ENCODE results near the gene STRIP1.
"Not testable (repeated sequence)": the region's sequence is repeated elsewhere in the genome, so short reads cannot be mapped to it uniquely, and the experiment has no call there.

Gene STRIP1

GRCh38 chr1:110063781-110064180 is 29.4 kb downstream of the STRIP1 start:
- Mint-ChIP-seq H3K27ac (no peak overlapping the region), H3K4me3 (no peak overlapping the region), H3K27me3 (peaks cover 9% of the 10 kb centered on the region), H3K4me1 (peaks cover 5% of the 10 kb centered on the region), H3K9me3 (no peaks in the 10 kb centered on the region), H3K36me3 (peaks cover 7% of the 10 kb centered on the region)
- DNase-seq (ENCODE audit: low spot score in 2 of 2) (no peak), ATAC-seq (ENCODE audit: low read depth) (no peak)

- Mint-ChIP-seq H3K4me3 (no peak overlapping the region), H3K27ac (no peak overlapping the region), H3K27me3 (peaks cover 9% of the 10 kb centered on the region), H3K36me3 (peaks cover 6% of the 10 kb centered on the region), H3K9me3 (no peaks in the 10 kb centered on the region), H3K4me1 (peaks cover 5% of the 10 kb centered on the region)
- ATAC-seq (ENCODE audit: low read depth) (no peak), DNase-seq (ENCODE audit: low spot score in 2 of 2) (no peak)
These were observed 30.3 kb downstream of the STRIP1 start for GRCh38 chr1:110064576-110065337.

GRCh38 chr1:110065841-110066240 is 31.4 kb downstream of the STRIP1 start:
- H3K36me3 Mint-ChIP-seq: peaks cover 5% of the 10 kb centered on the region
- H3K4me1 Mint-ChIP-seq: peaks cover 7% of the 10 kb centered on the region
- H3K27me3 Mint-ChIP-seq: peaks cover 10% of the 10 kb centered on the region
- DNase-seq (ENCODE audit: low spot score in 2 of 2) (no peak), ATAC-seq (ENCODE audit: low read depth) (no peak)
- no peaks in the 10 kb centered on the region for H3K9me3 Mint-ChIP-seq
- no peak overlapping the region for H3K27ac Mint-ChIP-seq
- no peak overlapping the region for H3K4me3 Mint-ChIP-seq

GRCh38 chr1:110067479-110067892 is 33.1 kb downstream of the STRIP1 start:
- Mint-ChIP-seq H3K27me3 (peaks cover 14% of the 10 kb centered on the region), H3K27ac (no peak overlapping the region), H3K36me3 (no peaks in the 10 kb centered on the region), H3K4me3 (no peak overlapping the region), H3K9me3 (no peaks in the 10 kb centered on the region), H3K4me1 (peaks cover 7% of the 10 kb centered on the region)
- DNase-seq (ENCODE audit: low spot score in 2 of 2): peak in 1 of 2 donors; percentile 28
- no peak for ATAC-seq (ENCODE audit: low read depth)

- Mint-ChIP-seq H3K36me3 (no peaks in the 10 kb centered on the region), H3K9me3 (no peaks in the 10 kb centered on the region), H3K27me3 (peaks cover 14% of the 10 kb centered on the region), H3K4me3 (peak overlapping the region; percentile 81), H3K4me1 (peaks cover 7% of the 10 kb centered on the region), H3K27ac (peak overlapping the region; percentile 31)
- peak in 1 of 2 donors; percentile 36 for DNase-seq (ENCODE audit: low spot score in 2 of 2)
- ATAC-seq (ENCODE audit: low read depth): peak; percentile 16
These were observed 33.6 kb downstream of the STRIP1 start for GRCh38 chr1:110067893-110068645.

- H3K36me3 Mint-ChIP-seq: no peaks in the 10 kb centered on the region
- ATAC-seq (ENCODE audit: low read depth) (peak; percentile 53), DNase-seq (ENCODE audit: low spot score in 2 of 2) (peak; percentile 28 to 43)
- no peaks in the 10 kb centered on the region for H3K9me3 Mint-ChIP-seq
- H3K27me3 Mint-ChIP-seq: peaks cover 14% of the 10 kb centered on the region
- H3K4me1 Mint-ChIP-seq: peaks cover 7% of the 10 kb centered on the region
- peak overlapping the region; percentile 31 for H3K27ac Mint-ChIP-seq
- H3K4me3 Mint-ChIP-seq: peak overlapping the region; percentile 81
These were observed 34.4 kb downstream of the STRIP1 start for GRCh38 chr1:110068646-110069403.

- no peak overlapping the region for H3K27ac Mint-ChIP-seq
- peak; percentile 37 for ATAC-seq (ENCODE audit: low read depth)
- H3K36me3 Mint-ChIP-seq: no peaks in the 10 kb centered on the region
- H3K9me3 Mint-ChIP-seq: no peaks in the 10 kb centered on the region
- peak in 1 of 2 donors; percentile 47 for DNase-seq (ENCODE audit: low spot score in 2 of 2)
- peaks cover 14% of the 10 kb centered on the region for H3K27me3 Mint-ChIP-seq
- H3K4me1 Mint-ChIP-seq: peaks cover 7% of the 10 kb centered on the region
- peak overlapping the region; percentile 79 for H3K4me3 Mint-ChIP-seq
These were observed 35.2 kb downstream of the STRIP1 start for GRCh38 chr1:110069404-110070281.

GRCh38 chr1:110070282-110070669 is 35.9 kb downstream of the STRIP1 start:
- DNase-seq (ENCODE audit: low spot score in 2 of 2): no peak
- H3K27ac Mint-ChIP-seq: no peak overlapping the region
- no peaks in the 10 kb centered on the region for H3K9me3 Mint-ChIP-seq
- H3K4me1 Mint-ChIP-seq: peaks cover 7% of the 10 kb centered on the region
- H3K4me3 Mint-ChIP-seq: peak overlapping the region; percentile 79
- H3K36me3 Mint-ChIP-seq: no peaks in the 10 kb centered on the region
- H3K27me3 Mint-ChIP-seq: peaks cover 14% of the 10 kb centered on the region
- ATAC-seq (ENCODE audit: low read depth): peak; percentile 42

- ATAC-seq (ENCODE audit: low read depth): no peak
- DNase-seq (ENCODE audit: low spot score in 2 of 2): no peak
- Mint-ChIP-seq H3K27ac (no peak within 1 kb of the TSS), H3K4me1 (peaks cover 7% of the 10 kb centered on the region), H3K36me3 (no peaks in the 10 kb centered on the region), H3K27me3 (peaks cover 16% of the 10 kb centered on the region), H3K9me3 (no peaks in the 10 kb centered on the region), H3K4me3 (peak within 1 kb of the TSS; percentile 79)
These were observed 36.3 kb downstream of the STRIP1 start, which contains the start of gene ALX3 for GRCh38 chr1:110070671-110071242. TSS of gene ALX3 (minus strand) at chr1:110070672. CDS start at chr1:110070612, 60 bp downstream.

GRCh38 chr1:110074166-110074565 is 39.7 kb downstream of the STRIP1 start:
- peaks cover 19% of the 10 kb centered on the region for H3K27me3 Mint-ChIP-seq
- ATAC-seq (ENCODE audit: low read depth): no peak

GRCh38 chr1:110076789-110077500 is 42.5 kb downstream of the STRIP1 start:
- H3K36me3 Mint-ChIP-seq: no peaks in the 10 kb centered on the region
- H3K4me3 Mint-ChIP-seq: no peak overlapping the region
- no peaks in the 10 kb centered on the region for H3K9me3 Mint-ChIP-seq
- peaks cover 22% of the 10 kb centered on the region for H3K27me3 Mint-ChIP-seq
- ATAC-seq (ENCODE audit: low read depth) (no peak), DNase-seq (ENCODE audit: low spot score in 2 of 2) (no peak)
- no peak overlapping the region for H3K27ac Mint-ChIP-seq
- H3K4me1 Mint-ChIP-seq: no peaks in the 10 kb centered on the region

More at GRCh38 chr1:110074166-110074565, 39.7 kb downstream of the STRIP1 start:
- no peak overlapping the region for H3K27ac Mint-ChIP-seq
- no peak overlapping the region for H3K4me3 Mint-ChIP-seq
- H3K4me1 Mint-ChIP-seq: peaks cover 2% of the 10 kb centered on the region
- no peaks in the 10 kb centered on the region for H3K9me3 Mint-ChIP-seq
- H3K36me3 Mint-ChIP-seq: no peaks in the 10 kb centered on the region
- no peak for DNase-seq (ENCODE audit: low spot score in 2 of 2)

- H3K9me3 Mint-ChIP-seq; H3K36me3 Mint-ChIP-seq; ATAC-seq (ENCODE audit: low read depth); DNase-seq (ENCODE audit: low spot score in 2 of 2); H3K27ac Mint-ChIP-seq; H3K4me3 Mint-ChIP-seq: not testable (repeated sequence)
- peaks cover 10% of the 10 kb centered on the region for H3K4me1 Mint-ChIP-seq
- peaks cover 33% of the 10 kb centered on the region for H3K27me3 Mint-ChIP-seq
These were observed 45.6 kb downstream of the STRIP1 start for GRCh38 chr1:110079995-110080394.

Data from memory B cell (primary cell).